ENCODE data around the gene NUB1.

The NUB1 gene

DNA sequence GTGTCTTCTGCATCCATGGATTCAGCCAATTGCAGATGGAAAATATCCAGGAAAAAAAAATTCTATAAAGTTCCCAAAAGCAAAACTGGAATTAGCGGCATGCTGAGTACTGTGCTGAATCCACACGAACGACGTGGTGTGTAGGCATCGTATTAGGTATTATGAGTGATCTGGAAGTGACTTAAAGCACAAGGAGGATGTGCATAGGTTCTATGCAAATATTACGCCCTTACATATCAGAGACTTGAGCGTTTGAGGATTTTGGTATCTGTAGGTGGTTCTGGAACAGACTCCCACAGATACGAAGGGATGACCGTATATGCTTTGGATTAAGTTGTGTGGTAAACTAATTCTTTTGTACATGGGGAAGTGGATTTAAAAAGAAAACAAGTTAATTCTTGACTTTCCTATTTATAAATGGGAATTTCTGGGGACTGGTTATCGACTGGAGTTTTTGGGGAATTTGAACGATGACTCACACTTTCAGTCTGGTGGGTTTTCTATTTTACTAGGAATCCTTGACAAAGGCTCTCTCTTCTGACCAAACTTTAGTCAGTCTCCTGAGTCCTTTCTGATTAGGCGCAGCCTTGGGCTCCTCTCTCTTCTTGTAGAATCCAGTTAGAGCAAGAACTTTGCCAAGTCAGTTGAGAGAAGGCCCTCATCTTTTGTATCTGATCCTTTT lies 5.4 kb upstream of the NUB1 start:
- H3K79me2 ChIP-seq (ENCODE audit: insufficient read depth, low read length) = no peaks in the 10 kb centered on the region

DNA sequence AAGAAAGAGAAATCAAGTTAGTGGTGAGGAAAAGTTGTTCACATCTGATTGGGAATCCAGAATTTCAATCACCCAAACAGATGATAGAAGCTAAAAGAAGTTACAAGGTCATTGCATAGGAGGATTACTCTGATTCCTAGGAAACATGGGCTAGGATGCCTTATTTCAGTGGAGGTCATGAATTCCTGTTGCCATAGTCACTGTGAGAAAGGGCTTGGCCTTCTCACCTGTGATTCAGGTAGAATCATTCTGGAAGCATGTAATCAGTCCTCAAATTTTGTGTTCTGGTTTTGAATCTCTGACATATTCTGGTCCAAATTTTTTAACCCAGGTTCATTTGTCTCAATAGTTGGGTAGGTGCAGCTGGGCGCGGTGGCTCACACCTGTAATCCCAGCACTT lies 4.3 kb upstream of the NUB1 start:
- H3K4me2 ChIP-seq (ENCODE audit: low read length) = no peak overlapping the region
- no peak overlapping the region for H3K9ac ChIP-seq (ENCODE audit: low read length)
- 0 out of 2 replicates have a peak, but pooled peaks cover 11% of the 10 kb centered on the region for H3F3A ChIP-seq (ENCODE audit: insufficient read depth, low read length)
- TF ChIP-seq, protein P1, sequence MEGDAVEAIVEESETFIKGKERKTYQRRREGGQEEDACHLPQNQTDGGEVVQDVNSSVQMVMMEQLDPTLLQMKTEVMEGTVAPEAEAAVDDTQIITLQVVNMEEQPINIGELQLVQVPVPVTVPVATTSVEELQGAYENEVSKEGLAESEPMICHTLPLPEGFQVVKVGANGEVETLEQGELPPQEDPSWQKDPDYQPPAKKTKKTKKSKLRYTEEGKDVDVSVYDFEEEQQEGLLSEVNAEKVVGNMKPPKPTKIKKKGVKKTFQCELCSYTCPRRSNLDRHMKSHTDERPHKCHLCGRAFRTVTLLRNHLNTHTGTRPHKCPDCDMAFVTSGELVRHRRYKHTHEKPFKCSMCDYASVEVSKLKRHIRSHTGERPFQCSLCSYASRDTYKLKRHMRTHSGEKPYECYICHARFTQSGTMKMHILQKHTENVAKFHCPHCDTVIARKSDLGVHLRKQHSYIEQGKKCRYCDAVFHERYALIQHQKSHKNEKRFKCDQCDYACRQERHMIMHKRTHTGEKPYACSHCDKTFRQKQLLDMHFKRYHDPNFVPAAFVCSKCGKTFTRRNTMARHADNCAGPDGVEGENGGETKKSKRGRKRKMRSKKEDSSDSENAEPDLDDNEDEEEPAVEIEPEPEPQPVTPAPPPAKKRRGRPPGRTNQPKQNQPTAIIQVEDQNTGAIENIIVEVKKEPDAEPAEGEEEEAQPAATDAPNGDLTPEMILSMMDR (IDR thresholded peaks at IDR 0.05; ENCODE audit: low read length) = no peak
- TF ChIP-seq EZH2 (IDR thresholded peaks at IDR 0.05; ENCODE audit: borderline replicate concordance, low read length) = no peak
- H3K27ac ChIP-seq (ENCODE audit: low read depth, low read length, poor library complexity, severe bottlenecking) = no peak overlapping the region
- peaks cover 4% of the 10 kb centered on the region; the same call in 1 of the 2 replicates for H3K79me2 ChIP-seq (ENCODE audit: insufficient read depth, low read length)
- peaks cover 5% of the 10 kb centered on the region; the same call in 1 of the 2 replicates for H3K27me3 ChIP-seq (ENCODE audit: insufficient read depth, low read length)
- H3K9me3 ChIP-seq (ENCODE audit: low read length) = peaks cover 14% of the 10 kb centered on the region
- no peaks in the 10 kb centered on the region for H3K36me3 ChIP-seq (ENCODE audit: insufficient read depth, low read length)
- H3K4me1 ChIP-seq (ENCODE audit: insufficient read depth, low read length, severe bottlenecking) = peaks cover 14% of the 10 kb centered on the region
- H3K4me3 ChIP-seq (ENCODE audit: low read depth, low read length, poor library complexity, severe bottlenecking) = no peak overlapping the region
- H4K20me1 ChIP-seq (ENCODE audit: insufficient read depth, low read length) = no peaks in the 10 kb centered on the region
- H2AFZ ChIP-seq (ENCODE audit: low read length) = no peak overlapping the region
- no peaks in the 10 kb centered on the region for H3K9me2 ChIP-seq (ENCODE audit: low read depth, low read length)

More for the DNA sequence above, 5.4 kb upstream of the NUB1 start:
- H3K9me2 ChIP-seq (ENCODE audit: low read depth, low read length) = no peaks in the 10 kb centered on the region
- no peak overlapping the region for H3K9ac ChIP-seq (ENCODE audit: low read length)
- 0 out of 2 replicates have a peak, but pooled peaks cover 10% of the 10 kb centered on the region for H3F3A ChIP-seq (ENCODE audit: insufficient read depth, low read length)
- H3K27me3 ChIP-seq (ENCODE audit: insufficient read depth, low read length) = peaks cover 7% of the 10 kb centered on the region; the same call in 1 of the 2 replicates
- H3K27ac ChIP-seq (ENCODE audit: low read depth, low read length, poor library complexity, severe bottlenecking) = no peak overlapping the region
- no peaks in the 10 kb centered on the region for H3K36me3 ChIP-seq (ENCODE audit: insufficient read depth, low read length)
- peaks cover 14% of the 10 kb centered on the region for H3K9me3 ChIP-seq (ENCODE audit: low read length)
- H2AFZ ChIP-seq (ENCODE audit: low read length) = no peak overlapping the region
- TF ChIP-seq, protein P1 (IDR thresholded peaks at IDR 0.05; ENCODE audit: low read length) = no peak
- TF ChIP-seq EZH2 (IDR thresholded peaks at IDR 0.05; ENCODE audit: borderline replicate concordance, low read length) = no peak
- no peak overlapping the region for H3K4me3 ChIP-seq (ENCODE audit: low read depth, low read length, poor library complexity, severe bottlenecking)
- no peak overlapping the region for H3K4me2 ChIP-seq (ENCODE audit: low read length)
- H4K20me1 ChIP-seq (ENCODE audit: insufficient read depth, low read length) = no peaks in the 10 kb centered on the region
- H3K4me1 ChIP-seq (ENCODE audit: insufficient read depth, low read length, severe bottlenecking) = peaks cover 10% of the 10 kb centered on the region

DNA sequence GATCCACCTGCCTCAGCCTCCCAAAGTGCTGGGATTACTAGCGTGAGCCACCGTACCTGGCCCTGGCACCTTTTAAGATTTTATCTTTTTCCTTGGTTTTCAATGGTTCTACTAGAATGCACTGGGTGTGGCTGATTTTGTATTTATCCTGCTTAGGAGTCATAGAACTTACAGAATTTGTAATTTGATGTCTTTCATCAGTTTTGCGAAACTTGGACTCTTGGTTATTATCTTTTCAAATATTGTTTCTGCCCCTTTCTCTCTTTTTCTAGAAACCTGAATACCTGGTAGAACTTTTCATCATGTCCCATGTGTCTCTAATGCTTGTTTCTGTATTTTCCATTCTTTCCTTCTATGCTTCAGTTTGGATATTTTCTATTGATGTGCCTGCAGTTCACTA lies 2.8 kb upstream of the NUB1 start:
- no peaks in the 10 kb centered on the region for H4K20me1 ChIP-seq (ENCODE audit: insufficient read depth, low read length)
- H3K36me3 ChIP-seq (ENCODE audit: insufficient read depth, low read length) = no peaks in the 10 kb centered on the region
- 0 out of 2 replicates have a peak, but pooled peaks cover 11% of the 10 kb centered on the region for H3F3A ChIP-seq (ENCODE audit: insufficient read depth, low read length)
- no peak overlapping the region for H3K4me3 ChIP-seq (ENCODE audit: low read depth, low read length, poor library complexity, severe bottlenecking)
- H3K9me3 ChIP-seq (ENCODE audit: low read length) = peaks cover 14% of the 10 kb centered on the region
- no peak overlapping the region for H3K27ac ChIP-seq (ENCODE audit: low read depth, low read length, poor library complexity, severe bottlenecking)
- H3K4me2 ChIP-seq (ENCODE audit: low read length) = no peak overlapping the region
- H2AFZ ChIP-seq (ENCODE audit: low read length) = no peak overlapping the region
- peaks cover 8% of the 10 kb centered on the region for H3K79me2 ChIP-seq (ENCODE audit: insufficient read depth, low read length)
- TF ChIP-seq, protein P1 (IDR thresholded peaks at IDR 0.05; ENCODE audit: low read length) = no peak
- TF ChIP-seq EZH2 (IDR thresholded peaks at IDR 0.05; ENCODE audit: borderline replicate concordance, low read length) = no peak
- no peaks in the 10 kb centered on the region for H3K9me2 ChIP-seq (ENCODE audit: low read depth, low read length)
- peaks cover 26% of the 10 kb centered on the region for H3K4me1 ChIP-seq (ENCODE audit: insufficient read depth, low read length, severe bottlenecking)
- no peaks in the 10 kb centered on the region; the same call in 1 of the 2 replicates for H3K27me3 ChIP-seq (ENCODE audit: insufficient read depth, low read length)
- no peak overlapping the region for H3K9ac ChIP-seq (ENCODE audit: low read length)
